Neural cell (in vitro differentiated cells): ENCODE data around the gene C16orf90.

ENCODE experiments used
- EP300 ChIP-seq: fragments of 450-650 bp; conservative IDR thresholded peaks from 2 replicates; pipeline ENCODE4 v1.6.1; 2014; ENCODE audit warnings: antibody characterized with exemption, mild to moderate bottlenecking, moderate library complexity; ENCODE audit not compliant: poor library complexity, severe bottlenecking
- EZH2 ChIP-seq: fragments of 200-600, 300-800 bp; shearing (Covaris generic), sonication (generic); IDR thresholded peaks from 2 replicates; pipeline ENCODE4 v1.6.1; 2014; ENCODE audit warnings: antibody characterized with exemption, low read length, borderline replicate concordance, mild to moderate bottlenecking; ENCODE audit not compliant: insufficient read depth, poor library complexity, severe bottlenecking
- POLR2AphosphoS5 ChIP-seq: IDR thresholded peaks from 2 replicates; pipeline ENCODE4 v1.6.1; 2012
- SMC3 ChIP-seq: fragments of 450-650 bp; conservative IDR thresholded peaks from 2 replicates; pipeline ENCODE4 v1.6.1; 2014; ENCODE audit warnings: antibody characterized with exemption, mild to moderate bottlenecking, moderate library complexity; ENCODE audit not compliant: poor library complexity
- TF ChIP-seq, protein P1 (sequence below): IDR thresholded peaks from 2 replicates; pipeline ENCODE4 v1.6.1; 2012; ENCODE audit warnings: borderline replicate concordance
- TF ChIP-seq, protein P2 (sequence below): fragments of 450-650 bp; IDR thresholded peaks from 2 replicates; pipeline ENCODE4 v1.5.1; 2014; ENCODE audit warnings: antibody characterized with exemption, mild to moderate bottlenecking, moderate library complexity; ENCODE audit not compliant: poor library complexity, severe bottlenecking

DNA sequence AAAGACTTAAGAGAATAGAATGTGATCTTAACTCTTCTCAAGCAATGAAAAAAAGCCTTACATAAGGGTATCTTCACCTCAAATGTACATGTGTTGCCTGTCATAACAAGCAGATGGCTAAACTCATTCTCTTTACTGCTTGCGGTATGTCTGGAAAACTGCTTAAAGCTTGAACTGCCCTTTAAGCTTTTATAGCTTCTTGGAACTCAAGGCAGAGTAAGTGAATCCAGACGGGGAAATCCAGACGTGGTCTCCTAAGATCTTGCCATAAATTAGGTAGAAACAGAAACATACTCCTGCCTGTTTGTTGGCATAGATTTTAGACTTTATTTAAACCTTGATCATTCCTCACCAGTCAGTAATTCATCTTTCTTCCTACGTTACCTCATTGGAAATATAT is 25.1 kb upstream of the C16orf90 start:
- TF ChIP-seq POLR2AphosphoS5: no peak
- TF ChIP-seq SMC3: no peak
- TF ChIP-seq EP300: no peak
- TF ChIP-seq, protein P1, sequence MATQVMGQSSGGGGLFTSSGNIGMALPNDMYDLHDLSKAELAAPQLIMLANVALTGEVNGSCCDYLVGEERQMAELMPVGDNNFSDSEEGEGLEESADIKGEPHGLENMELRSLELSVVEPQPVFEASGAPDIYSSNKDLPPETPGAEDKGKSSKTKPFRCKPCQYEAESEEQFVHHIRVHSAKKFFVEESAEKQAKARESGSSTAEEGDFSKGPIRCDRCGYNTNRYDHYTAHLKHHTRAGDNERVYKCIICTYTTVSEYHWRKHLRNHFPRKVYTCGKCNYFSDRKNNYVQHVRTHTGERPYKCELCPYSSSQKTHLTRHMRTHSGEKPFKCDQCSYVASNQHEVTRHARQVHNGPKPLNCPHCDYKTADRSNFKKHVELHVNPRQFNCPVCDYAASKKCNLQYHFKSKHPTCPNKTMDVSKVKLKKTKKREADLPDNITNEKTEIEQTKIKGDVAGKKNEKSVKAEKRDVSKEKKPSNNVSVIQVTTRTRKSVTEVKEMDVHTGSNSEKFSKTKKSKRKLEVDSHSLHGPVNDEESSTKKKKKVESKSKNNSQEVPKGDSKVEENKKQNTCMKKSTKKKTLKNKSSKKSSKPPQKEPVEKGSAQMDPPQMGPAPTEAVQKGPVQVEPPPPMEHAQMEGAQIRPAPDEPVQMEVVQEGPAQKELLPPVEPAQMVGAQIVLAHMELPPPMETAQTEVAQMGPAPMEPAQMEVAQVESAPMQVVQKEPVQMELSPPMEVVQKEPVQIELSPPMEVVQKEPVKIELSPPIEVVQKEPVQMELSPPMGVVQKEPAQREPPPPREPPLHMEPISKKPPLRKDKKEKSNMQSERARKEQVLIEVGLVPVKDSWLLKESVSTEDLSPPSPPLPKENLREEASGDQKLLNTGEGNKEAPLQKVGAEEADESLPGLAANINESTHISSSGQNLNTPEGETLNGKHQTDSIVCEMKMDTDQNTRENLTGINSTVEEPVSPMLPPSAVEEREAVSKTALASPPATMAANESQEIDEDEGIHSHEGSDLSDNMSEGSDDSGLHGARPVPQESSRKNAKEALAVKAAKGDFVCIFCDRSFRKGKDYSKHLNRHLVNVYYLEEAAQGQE: no peak
- TF ChIP-seq, protein P2, sequence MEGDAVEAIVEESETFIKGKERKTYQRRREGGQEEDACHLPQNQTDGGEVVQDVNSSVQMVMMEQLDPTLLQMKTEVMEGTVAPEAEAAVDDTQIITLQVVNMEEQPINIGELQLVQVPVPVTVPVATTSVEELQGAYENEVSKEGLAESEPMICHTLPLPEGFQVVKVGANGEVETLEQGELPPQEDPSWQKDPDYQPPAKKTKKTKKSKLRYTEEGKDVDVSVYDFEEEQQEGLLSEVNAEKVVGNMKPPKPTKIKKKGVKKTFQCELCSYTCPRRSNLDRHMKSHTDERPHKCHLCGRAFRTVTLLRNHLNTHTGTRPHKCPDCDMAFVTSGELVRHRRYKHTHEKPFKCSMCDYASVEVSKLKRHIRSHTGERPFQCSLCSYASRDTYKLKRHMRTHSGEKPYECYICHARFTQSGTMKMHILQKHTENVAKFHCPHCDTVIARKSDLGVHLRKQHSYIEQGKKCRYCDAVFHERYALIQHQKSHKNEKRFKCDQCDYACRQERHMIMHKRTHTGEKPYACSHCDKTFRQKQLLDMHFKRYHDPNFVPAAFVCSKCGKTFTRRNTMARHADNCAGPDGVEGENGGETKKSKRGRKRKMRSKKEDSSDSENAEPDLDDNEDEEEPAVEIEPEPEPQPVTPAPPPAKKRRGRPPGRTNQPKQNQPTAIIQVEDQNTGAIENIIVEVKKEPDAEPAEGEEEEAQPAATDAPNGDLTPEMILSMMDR: no peak
- no peak for TF ChIP-seq EZH2
